ENCODE data around the gene FHAD1.

GRCh38 chr1:15351310-15351709 lies 104.3 kb downstream of the FHAD1 start:
- TF ChIP-seq PHF8 (CRISPR knock-in tag; IDR thresholded peaks at IDR 0.05) (no peak), POLR2AphosphoS5 (IDR thresholded peaks at IDR 0.05; ENCODE audit: low read depth, low read length) (no peak), BRF2 (CRISPR knock-in tag; IDR thresholded peaks at IDR 0.05) (no peak), ZNF496 (CRISPR knock-in tag; IDR thresholded peaks at IDR 0.05; ENCODE audit: insufficient replicate concordance) (no peak), MAF1 (CRISPR knock-in tag; IDR thresholded peaks at IDR 0.05; ENCODE audit: borderline replicate concordance) (no peak), ZNF768 (CRISPR knock-in tag; IDR thresholded peaks at IDR 0.05) (no peak), CTCF (CRISPR knock-in tag; IDR thresholded peaks at IDR 0.05) (no peak)

Measured in HepG2 (cell line).